ENCODE results near the gene SYT1. TPM values are rescaled to one million over a fixed set of nuclear protein-coding genes. Genes with fewer than 3 reads are reported as not detected.

SYT1 gene
- total RNA-seq, 1 experiment from 2014 or later: 15.8 TPM

- H3K79me1 ChIP-seq (ENCODE audit: insufficient read depth, low read depth, low read length, poor library complexity, severe bottlenecking): no peaks in the 10 kb centered on the region
- DNase-seq: no peak
- no peak overlapping the region for H2AK5ac ChIP-seq (ENCODE audit: insufficient read length, low read length)
- H3K4me3 Mint-ChIP-seq: no peak overlapping the region
- H3K23ac ChIP-seq (ENCODE audit: insufficient read length, low read depth, low read length): no peak overlapping the region
- no peaks in the 10 kb centered on the region for H4K20me1 ChIP-seq (ENCODE audit: control insufficient read depth, insufficient read depth, insufficient read length)
- no peak overlapping the region for H3K56ac ChIP-seq (ENCODE audit: insufficient read length, low read depth, low read length)
- no peak overlapping the region for H2AFZ ChIP-seq (ENCODE audit: low read length)
- H3K18ac ChIP-seq (ENCODE audit: insufficient read length, low read depth, low read length): no peak overlapping the region
- H3K79me2 ChIP-seq (ENCODE audit: insufficient read depth, low read length): no peaks in the 10 kb centered on the region
- no peaks in the 10 kb centered on the region for H3K27me3 Mint-ChIP-seq (ENCODE audit: low read depth)
- no peak overlapping the region for H2BK15ac ChIP-seq (ENCODE audit: low read depth, low read length)
- H3K4me1 Mint-ChIP-seq: peaks cover 5 to 9% of the 10 kb centered on the region in 2 experiments
- no peak overlapping the region for H3T11ph ChIP-seq (ENCODE audit: low read length)
- H3K9me3 ChIP-seq (ENCODE audit: control insufficient read depth, low read depth, low read length): no peaks in the 10 kb centered on the region
- H2BK120ac ChIP-seq (ENCODE audit: low read depth, low read length, poor library complexity, severe bottlenecking): no peak overlapping the region
- H2BK5ac ChIP-seq (ENCODE audit: insufficient read length, low read length): no peak overlapping the region
- H3K27ac Mint-ChIP-seq: peak overlapping the region; percentile 43 to 94 (median 85); a peak in 2 of 7 replicates
- H4K91ac ChIP-seq (ENCODE audit: insufficient read length, low read depth, low read length): no peak overlapping the region
- no peak overlapping the region for H2BK20ac ChIP-seq (ENCODE audit: low read depth, low read length, poor library complexity, severe bottlenecking)
- H3K36me3 Mint-ChIP-seq (ENCODE audit: insufficient read depth in 1 of 3, low read depth in 3 of 3): no peaks in the 10 kb centered on the region
- H4K5ac ChIP-seq (ENCODE audit: insufficient read length, low read depth, low read length): no peak overlapping the region
- H3K9ac ChIP-seq (ENCODE audit: extremely low read depth, insufficient read length, low read length): no peak overlapping the region
- H4K8ac ChIP-seq (replicated peaks; ENCODE audit: insufficient read length, low read depth, low read length): no peak overlapping the region
- H3K27ac ChIP-seq (ENCODE audit: insufficient read length, low read depth, low read length): no peak overlapping the region
- no peak overlapping the region for H2BK12ac ChIP-seq (ENCODE audit: insufficient read length, low read depth, low read length)
- no peaks in the 10 kb centered on the region; the same call in 1 of the 2 replicates for H3K4me1 ChIP-seq (ENCODE audit: insufficient read depth, low read length)
- H3K14ac ChIP-seq (ENCODE audit: insufficient read depth, low read length): no peak overlapping the region
- no peak for TF ChIP-seq CTCF (conservative IDR thresholded peaks at IDR 0.05)
- H3K23me2 ChIP-seq (ENCODE audit: insufficient read length, low read depth, low read length, poor library complexity, severe bottlenecking): no peaks in the 10 kb centered on the region
- no peak overlapping the region for H3K4me2 ChIP-seq (ENCODE audit: insufficient read depth, insufficient read length, low read length)
- H3K9me3 Mint-ChIP-seq: no peaks in the 10 kb centered on the region
- no CpG with 5 or more reads among the region's 2 CpGs for WGBS (ENCODE audit: extremely low coverage, insufficient read length, low lambda C conversion rate)
- H3K4ac ChIP-seq (ENCODE audit: low read depth, low read length): no peak overlapping the region
- H3K27me3 ChIP-seq (ENCODE audit: insufficient read depth, low read length): no peaks in the 10 kb centered on the region
These were observed 208.9 kb downstream of the SYT1 start for GRCh38 chr12:79073506-79073905.

Data from H9 (cell line).